ENCODE data around the gene IL34. TPM values are rescaled to one million over a fixed set of nuclear protein-coding genes. Genes with fewer than 3 reads are reported as not detected.

IL34 gene
- total and polyA plus RNA-seq, 2 of the 8 experiments (the other 6 are each of a cell fraction or from before 2014, with no cell fraction given), result 4.6 to 5.6 TPM

DNA sequence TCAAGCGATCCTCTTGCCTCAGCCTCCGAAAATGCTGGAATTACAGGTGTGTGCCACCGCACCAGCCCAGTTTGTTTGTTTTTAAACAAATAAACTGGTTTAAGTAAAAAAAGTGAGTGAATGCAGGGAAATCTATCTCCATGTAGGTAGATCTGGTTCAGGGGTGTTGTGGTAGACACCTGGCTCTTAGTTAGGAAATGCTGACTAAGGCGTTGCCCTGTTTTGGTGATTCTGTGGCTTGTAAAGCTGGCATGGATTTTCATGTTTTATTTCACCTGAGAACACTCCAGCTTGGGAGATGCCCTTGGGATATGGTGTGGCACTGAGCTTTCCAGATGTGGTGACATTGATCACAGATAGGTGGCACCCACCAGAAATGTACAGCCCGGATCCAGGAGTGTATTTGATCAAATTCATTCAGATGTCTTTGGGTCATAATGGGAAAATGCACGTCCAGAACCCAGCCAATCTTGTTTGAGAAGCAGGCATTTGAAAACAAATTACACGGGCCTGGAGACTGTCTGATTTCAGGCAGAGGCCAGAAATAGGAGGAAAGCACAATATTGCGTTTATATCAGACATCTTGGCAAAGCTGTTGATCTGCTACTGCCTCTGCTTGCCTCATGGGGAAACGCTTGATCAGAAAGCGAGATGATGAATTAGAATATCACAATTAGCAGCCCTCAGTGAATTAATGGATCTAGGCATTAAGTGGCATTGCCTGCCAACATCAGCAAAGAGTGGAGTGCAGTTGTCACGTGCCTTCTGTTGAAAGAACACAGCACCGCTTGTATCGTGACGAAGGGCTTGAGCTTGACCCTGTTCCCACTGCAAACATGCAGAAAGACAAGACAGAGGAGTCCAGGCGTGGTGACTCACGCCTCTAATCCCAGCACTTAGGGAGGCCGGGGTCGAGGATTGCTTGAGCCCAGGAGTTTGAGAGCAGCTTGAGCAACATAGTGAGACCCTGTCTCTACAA is 7.3 kb upstream of the IL34 start:
- Histone ChIP-seq H2BK12ac (ENCODE audit: low read depth, low read length) (peak overlapping the region; percentile 4; the same call in 1 of the 2 replicates), H3K14ac (ENCODE audit: insufficient read length) (no peak overlapping the region), H3K9me3 (ENCODE audit: insufficient read depth in 2 of 2, low read depth in 1 of 2, low read length in 1 of 2) (no peaks in the 10 kb centered on the region), H3K4ac (replicated peaks; ENCODE audit: insufficient read length, low read depth, low read length) (no peak overlapping the region), H3K79me2 (ENCODE audit: control insufficient read depth in 1 of 2, insufficient read depth in 2 of 2, low read length in 2 of 2) (no peaks in the 10 kb centered on the region), H3K27ac (ENCODE audit: low read depth, low read length) (no peak overlapping the region), H2BK15ac (ENCODE audit: low read length) (no peak overlapping the region), H3K23me2 (ENCODE audit: low read depth, low read length) (no peaks in the 10 kb centered on the region), H2BK5ac (ENCODE audit: low read depth, low read length) (no peak overlapping the region), H4K91ac (replicated peaks; ENCODE audit: insufficient read length, low read length) (peak overlapping the region; percentile 4), H2BK120ac (replicated peaks; ENCODE audit: low read depth, low read length) (no peak overlapping the region), H4K8ac (ENCODE audit: extremely low read depth, insufficient read depth, low read length) (no peak overlapping the region), H3K23ac (ENCODE audit: insufficient read length) (no peak overlapping the region), H3K9ac (replicated peaks in 1 of 4; ENCODE audit: extremely low read depth in 1 of 4, low read depth in 3 of 4, low read length in 3 of 4) (no peak overlapping the region), H3K18ac (ENCODE audit: extremely low read depth, low read length) (no peak overlapping the region), H3K56ac (replicated peaks; ENCODE audit: insufficient read length, low read depth, low read length) (no peak overlapping the region), H3K36me3 (ENCODE audit: control insufficient read depth in 2 of 4, insufficient read depth in 4 of 4, low read length in 3 of 4) (no peaks in the 10 kb centered on the region), H3K4me3 (ENCODE audit: extremely low read depth in 1 of 4, insufficient read depth in 2 of 4, low read depth in 3 of 4, low read length in 4 of 4) (no peak overlapping the region), H4K20me1 (replicated peaks in 1 of 2; ENCODE audit: control insufficient read depth in 1 of 2, insufficient read depth in 2 of 2, low read length in 2 of 2) (no peaks in the 10 kb centered on the region), H4K5ac (ENCODE audit: insufficient read length, low read depth, low read length) (no peak overlapping the region), H3K4me1 (replicated peaks in 1 of 4; ENCODE audit: control insufficient read depth in 3 of 4, insufficient read depth in 4 of 4, low read length in 3 of 4) (peaks cover 0 to 2% (median 0%) of the 10 kb centered on the region in 4 experiments; a peak in 1 of 7 replicates), H2AK5ac (ENCODE audit: low read depth, low read length) (no peak overlapping the region), H3K79me1 (ENCODE audit: low read depth, low read length) (no peaks in the 10 kb centered on the region), H2BK20ac (ENCODE audit: low read length) (no peak overlapping the region), H2AFZ (ENCODE audit: low read length) (no peak overlapping the region), H3K27me3 (replicated peaks in 1 of 4; ENCODE audit: control insufficient read depth in 3 of 4, extremely low read depth in 1 of 4, insufficient read depth in 3 of 4, low read length in 3 of 4) (no peaks in the 10 kb centered on the region), H3K4me2 (ENCODE audit: insufficient read depth in 1 of 2, low read depth in 2 of 2, low read length in 2 of 2) (no peak overlapping the region)
- POLR2A ChIA-PET (ENCODE audit: partially characterized antibody), result interaction anchor here (0.9 to 2.6 kb wide), 8 partner anchors 9 to 259 kb away, joined by 3 to 9 read pairs (median 3); no protein-coding TSS in a partner anchor
- TF ChIP-seq EGR1 (IDR thresholded peaks at IDR 0.05; ENCODE audit: borderline replicate concordance, low read depth, low read length) (no peak), POLR2A (IDR thresholded peaks at IDR 0.05; ENCODE audit: control extremely low read depth in 1 of 2, low read depth in 2 of 2, low read length in 2 of 2) (no peak), SIRT6 (IDR thresholded peaks at IDR 0.05; ENCODE audit: low read length) (no peak), BCL11A (IDR thresholded peaks at IDR 0.05; ENCODE audit: low read depth in 2 of 2, low read length in 2 of 2) (no peak)
- TF ChIP-seq, protein P1, sequence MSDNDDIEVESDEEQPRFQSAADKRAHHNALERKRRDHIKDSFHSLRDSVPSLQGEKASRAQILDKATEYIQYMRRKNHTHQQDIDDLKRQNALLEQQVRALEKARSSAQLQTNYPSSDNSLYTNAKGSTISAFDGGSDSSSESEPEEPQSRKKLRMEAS (IDR thresholded peaks at IDR 0.05), result no peak
- TF ChIP-seq, protein P2, sequence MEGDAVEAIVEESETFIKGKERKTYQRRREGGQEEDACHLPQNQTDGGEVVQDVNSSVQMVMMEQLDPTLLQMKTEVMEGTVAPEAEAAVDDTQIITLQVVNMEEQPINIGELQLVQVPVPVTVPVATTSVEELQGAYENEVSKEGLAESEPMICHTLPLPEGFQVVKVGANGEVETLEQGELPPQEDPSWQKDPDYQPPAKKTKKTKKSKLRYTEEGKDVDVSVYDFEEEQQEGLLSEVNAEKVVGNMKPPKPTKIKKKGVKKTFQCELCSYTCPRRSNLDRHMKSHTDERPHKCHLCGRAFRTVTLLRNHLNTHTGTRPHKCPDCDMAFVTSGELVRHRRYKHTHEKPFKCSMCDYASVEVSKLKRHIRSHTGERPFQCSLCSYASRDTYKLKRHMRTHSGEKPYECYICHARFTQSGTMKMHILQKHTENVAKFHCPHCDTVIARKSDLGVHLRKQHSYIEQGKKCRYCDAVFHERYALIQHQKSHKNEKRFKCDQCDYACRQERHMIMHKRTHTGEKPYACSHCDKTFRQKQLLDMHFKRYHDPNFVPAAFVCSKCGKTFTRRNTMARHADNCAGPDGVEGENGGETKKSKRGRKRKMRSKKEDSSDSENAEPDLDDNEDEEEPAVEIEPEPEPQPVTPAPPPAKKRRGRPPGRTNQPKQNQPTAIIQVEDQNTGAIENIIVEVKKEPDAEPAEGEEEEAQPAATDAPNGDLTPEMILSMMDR (IDR thresholded peaks at IDR 0.05; ENCODE audit: control extremely low read depth in 1 of 3, insufficient read depth in 1 of 3, low read depth in 1 of 3, low read length in 3 of 3), result peak in 1 of 3 experiments; percentile 3; a peak in 1 of 4 replicates
- WGBS, 2 experiments (ENCODE audit: extremely low coverage in 1 of 2, insufficient coverage in 1 of 2, insufficient read length in 1 of 2, insufficient replicate concordance in 2 of 2, low coverage in 1 of 2, low lambda C conversion rate in 2 of 2, missing lambda C conversion rate in 1 of 2), result 87% methylated on average over 18 of the region's 18 CpGs; no CpG with 5 or more reads in 1 of the 2 experiments
- FAIRE-seq (no peak), DNase-seq (ENCODE audit: low read depth in 1 of 2, low spot score in 2 of 2) (no peak)
- CTCF ChIA-PET (ENCODE audit: partially characterized antibody), result interaction anchor here (1.0 to 4.2 kb wide), 7 partner anchors 8 to 245 kb away, joined by 3 to 33 read pairs (median 4); no protein-coding TSS in a partner anchor

All from H1 (cell line).